CD14-positive monocyte (primary cell): ENCODE results near the gene MIXL1. TPM values are rescaled to one million over a fixed set of nuclear protein-coding genes. Genes with fewer than 3 reads are reported as not detected.

Experiments used
- DNase-seq, 3 donors: peaks; one replicate each; pipeline ENCODE4 v3.0.0-alpha.2; 2011 to 2022
- H2AFZ ChIP-seq: 2 replicates; pipeline ENCODE4 v1.6.0; 2012; ENCODE audit warnings: mild to moderate bottlenecking, low read depth, low read length, inconsistent platforms; ENCODE audit not compliant: insufficient read depth, poor library complexity, severe bottlenecking
- H3K27ac ChIP-seq, 2 donors: 1 replicate in 1 of 2; 2 replicates in 1 of 2; pipeline ENCODE4 v1.5.1; 2012 to 2013; ENCODE audit warnings: low read length in 2 of 2, control low read depth in 1 of 2, inconsistent platforms in 1 of 2, low read depth in 1 of 2, mild to moderate bottlenecking in 1 of 2
- H3K27me3 ChIP-seq, 2 donors: one replicate each; pipeline versions ENCODE4 v1.6.0 to v1.6.1; 2011 to 2013; ENCODE audit warnings: low read length in 2 of 2; ENCODE audit not compliant: control insufficient read depth in 2 of 2, insufficient read depth in 2 of 2
- H3K36me3 ChIP-seq, 2 donors: replicated peaks in 1 of 2; 1 replicate in 1 of 2; 2 replicates in 1 of 2; pipeline versions ENCODE4 v1.5.1 to v1.6.1; 2012 to 2013; ENCODE audit warnings: low read length in 2 of 2, control low read depth in 1 of 2, inconsistent platforms in 1 of 2, mild to moderate bottlenecking in 1 of 2; ENCODE audit not compliant: insufficient read depth in 2 of 2, control insufficient read depth in 1 of 2
- H3K4me1 ChIP-seq, 2 donors: 1 replicate in 1 of 2; 2 replicates in 1 of 2; pipeline versions ENCODE4 v1.5.1 to v1.6.1; 2012 to 2013; ENCODE audit warnings: low read length in 2 of 2, control low read depth in 1 of 2, inconsistent platforms in 1 of 2, mild to moderate bottlenecking in 1 of 2, moderate library complexity in 1 of 2; ENCODE audit not compliant: insufficient read depth in 2 of 2, control insufficient read depth in 1 of 2
- H3K4me2 ChIP-seq: replicated peaks from 2 replicates; pipeline ENCODE3; 2012; ENCODE audit warnings: low read length, moderate library complexity, mild to moderate bottlenecking; ENCODE audit not compliant: poor library complexity, severe bottlenecking; ENCODE audit errors: extremely low read depth
- H3K4me3 ChIP-seq, 3 experiments: fragments of 200-600 bp in 1 of 3; sonication (generic) in 1 of 3; replicated peaks in 1 of 3; 1 replicate in 2 of 3; 2 replicates in 1 of 3; pipeline ENCODE4 v1.5.1; 2011 to 2013; ENCODE audit warnings: low read length in 3 of 3, mild to moderate bottlenecking in 3 of 3, control low read depth in 2 of 3, low read depth in 2 of 3, inconsistent platforms in 1 of 3, moderate library complexity in 1 of 3
- H3K79me2 ChIP-seq: 2 replicates; pipeline ENCODE4 v1.6.0; 2012; ENCODE audit warnings: mild to moderate bottlenecking, control low read depth, inconsistent platforms, low read length, moderate library complexity; ENCODE audit not compliant: insufficient read depth
- H3K9ac ChIP-seq: 2 replicates; pipeline ENCODE4 v1.6.0; 2017; ENCODE audit warnings: low read length, mild to moderate bottlenecking; ENCODE audit not compliant: insufficient read depth, poor library complexity, severe bottlenecking
- H3K9me3 ChIP-seq, 2 donors: replicated peaks in 1 of 2; 1 replicate in 1 of 2; 2 replicates in 1 of 2; pipeline versions ENCODE4 v1.5.1 to v1.6.1; 2012 to 2013; ENCODE audit warnings: low read length in 2 of 2, control low read depth in 1 of 2; ENCODE audit not compliant: control insufficient read depth in 1 of 2, insufficient read depth in 1 of 2
- H4K20me1 ChIP-seq: 2 replicates; pipeline ENCODE4 v1.6.0; 2012; ENCODE audit warnings: mild to moderate bottlenecking, low read length, control low read depth, moderate library complexity; ENCODE audit not compliant: insufficient read depth
- H3K27ac Mint-ChIP-seq, 7 donors: one replicate each; pipeline ENCODE4 v1.8.0; 2020; ENCODE audit warnings: mild to moderate bottlenecking in 7 of 7, mixed read lengths in 7 of 7, moderate library complexity in 6 of 7, inconsistent platforms in 2 of 7
- H3K27me3 Mint-ChIP-seq, 3 donors: one replicate each; pipeline ENCODE4 v1.8.0; 2021 to 2022; ENCODE audit warnings: low read depth in 3 of 3, mild to moderate bottlenecking in 3 of 3, mixed read lengths in 3 of 3, moderate library complexity in 3 of 3, inconsistent platforms in 1 of 3
- H3K36me3 Mint-ChIP-seq, 2 donors: one replicate each; pipeline ENCODE4 v1.8.0; 2020; ENCODE audit warnings: mixed read lengths in 2 of 2, inconsistent platforms in 1 of 2, mild to moderate bottlenecking in 1 of 2
- H3K4me1 Mint-ChIP-seq: one replicate; pipeline ENCODE4 v1.8.0; 2020; ENCODE audit warnings: mild to moderate bottlenecking, mixed read lengths
- H3K4me3 Mint-ChIP-seq, 2 donors: one replicate each; pipeline ENCODE4 v1.8.0; 2020; ENCODE audit warnings: mild to moderate bottlenecking in 2 of 2, mixed read lengths in 2 of 2, moderate library complexity in 1 of 2
- H3K9me3 Mint-ChIP-seq, 7 donors: one replicate each; pipeline ENCODE4 v1.8.0; 2020 to 2022; ENCODE audit warnings: mixed read lengths in 7 of 7, mild to moderate bottlenecking in 6 of 7, moderate library complexity in 6 of 7, inconsistent platforms in 2 of 7
- CTCF ChIP-seq: fragments of 200-600 bp; IDR thresholded peaks from one replicate; pipeline ENCODE4 v1.8.0; 2022; ENCODE audit warnings: antibody characterized with exemption, mild to moderate bottlenecking
- WGBS: methylation state at CpG from one replicate; pipeline ENCODE4 v1.1.5; 2013; ENCODE audit warnings: missing lambda C conversion rate; ENCODE audit not compliant: insufficient coverage; 5-methylcytosine and 5-hydroxymethylcytosine counted together
- intact Hi-C, 2 donors: fragments of 100-400 bp; cut with micrococcal nuclease; formaldehyde crosslinking; loops; one replicate each; pipeline versions ENCODE4 v1.15.0 to v1.15.1; 2023
- polyA plus RNA-seq, 3 donors: library from polyadenylated mRNA; depleted of rRNA in 1 of 3; unstranded in 2 of 3; stranded (reverse) in 1 of 3; fragments of 300-500 nt in 2 of 3; fragments of >200 nt in 1 of 3; fragmentation: Illumina TruSeq in 2 of 3; gene quantifications; 1 replicate in 2 of 3; 2 replicates in 1 of 3; pipeline ENCODE4 v1.2.3, GENCODE V29; 2012 to 2021

MIXL1 gene
- polyA plus RNA-seq, 3 donors = not detected

- peaks cover 8% of the 10 kb centered on the region for H3K4me1 Mint-ChIP-seq
- Histone ChIP-seq H3K27ac (no peak overlapping the region), H4K20me1 (no peaks in the 10 kb centered on the region), H3K79me2 (no peaks in the 10 kb centered on the region), H3K4me3 (no peak overlapping the region), H3K4me2 (no peak overlapping the region), H3K27me3 (peaks cover 19 to 32% of the 10 kb centered on the region in 2 donors), H3K4me1 (peaks cover 4 to 8% of the 10 kb centered on the region in 2 donors), H2AFZ (no peak overlapping the region), H3K36me3 (no peaks in the 10 kb centered on the region), H3K9me3 (no peaks in the 10 kb centered on the region), H3K9ac (no peak overlapping the region)
- TF ChIP-seq CTCF = no peak
- H3K27me3 Mint-ChIP-seq = peaks cover 34 to 49% (median 37%) of the 10 kb centered on the region in 3 donors
- intact Hi-C loops = no loop called here
- no peak overlapping the region for H3K27ac Mint-ChIP-seq
- WGBS = 91% methylated on average over 7 of the region's 10 CpGs
- peaks cover 15% of the 10 kb centered on the region in 2 donors for H3K36me3 Mint-ChIP-seq
- H3K9me3 Mint-ChIP-seq = peaks cover 0 to 4% (median 0%) of the 10 kb centered on the region in 7 donors
- H3K4me3 Mint-ChIP-seq = peak overlapping the region in 1 of 2 donors; percentile 75
- no peak for DNase-seq
These were observed 778 bp upstream of the MIXL1 start for GRCh38 chr1:226222686-226223085.

- Histone ChIP-seq H3K4me3 (peak overlapping the region in 1 of 3 experiments; percentile 65), H3K27ac (no peak overlapping the region), H3K4me1 (peaks cover 4 to 8% of the 10 kb centered on the region in 2 donors), H3K36me3 (no peaks in the 10 kb centered on the region), H3K4me2 (peak overlapping the region; percentile 70), H2AFZ (peak overlapping the region; percentile 56), H3K9me3 (no peaks in the 10 kb centered on the region), H4K20me1 (no peaks in the 10 kb centered on the region), H3K27me3 (peaks cover 19 to 32% of the 10 kb centered on the region in 2 donors), H3K79me2 (no peaks in the 10 kb centered on the region), H3K9ac (no peak overlapping the region)
- H3K27me3 Mint-ChIP-seq = peaks cover 34 to 49% (median 37%) of the 10 kb centered on the region in 3 donors
- H3K9me3 Mint-ChIP-seq = peaks cover 0 to 4% (median 0%) of the 10 kb centered on the region in 7 donors
- under 1% methylated on average over 50 of the region's 55 CpGs for WGBS
- H3K27ac Mint-ChIP-seq = no peak overlapping the region
- TF ChIP-seq CTCF = no peak
- peak overlapping the region; percentile 77 to 90 for H3K4me3 Mint-ChIP-seq
- peaks cover 17 to 19% of the 10 kb centered on the region in 2 donors for H3K36me3 Mint-ChIP-seq
- H3K4me1 Mint-ChIP-seq = peaks cover 8% of the 10 kb centered on the region
- DNase-seq = no peak
- intact Hi-C loops = no loop called here
These were observed 351 bp downstream of the MIXL1 start for GRCh38 chr1:226223786-226224244.
